H1 (cell line): ENCODE data around the gene PARM1. TPM values are rescaled to one million over a fixed set of nuclear protein-coding genes. Genes with fewer than 3 reads are reported as not detected.

Experiments used
- CTCF ChIA-PET: fragments of 300-600 bp; sonication (Branson Sonifier 250); formaldehyde crosslinking; loops from one replicate; lab custom pipeline; 2021; ENCODE audit not compliant: partially characterized antibody; lab: Charles Lee
- POLR2A ChIA-PET: fragments of 300-600 bp; sonication (Branson Sonifier 250); formaldehyde crosslinking; loops from one replicate; lab custom pipeline; 2021; ENCODE audit warnings: inconsistent platforms; ENCODE audit not compliant: partially characterized antibody; lab: Charles Lee
- DNase-seq, 2 experiments: peaks; one replicate each; pipeline versions ENCODE4 v3.0.0 to v3.0.0-alpha.2; 2010 to 2022; ENCODE audit warnings: low spot score in 2 of 2, low read depth in 1 of 2, mixed read lengths in 1 of 2
- FAIRE-seq: peaks from 2 replicates; lab custom pipeline; 2011; peaks lifted over from hg19 to GRCh38; lab: Jason Lieb, UNC
- H2AFZ ChIP-seq: 2 replicates; pipeline ENCODE4 v1.8.1; 2012; ENCODE audit warnings: low read length, inconsistent platforms
- H2AK5ac ChIP-seq: 2 replicates; pipeline ENCODE4 v1.6.1; 2013; ENCODE audit warnings: low read depth, low read length
- H2BK120ac ChIP-seq: replicated peaks from 2 replicates; pipeline ENCODE3; 2013; ENCODE audit warnings: low read depth, low read length, inconsistent platforms
- H2BK12ac ChIP-seq: 2 replicates; pipeline ENCODE4 v1.6.1; 2013; ENCODE audit warnings: low read depth, low read length
- H2BK15ac ChIP-seq: 2 replicates; pipeline ENCODE4 v1.6.1; 2013; ENCODE audit warnings: low read length
- H2BK20ac ChIP-seq: 2 replicates; pipeline ENCODE4 v1.6.1; 2013; ENCODE audit warnings: low read length
- H2BK5ac ChIP-seq: 2 replicates; pipeline ENCODE4 v1.6.1; 2013; ENCODE audit warnings: low read depth, low read length
- H3K14ac ChIP-seq: 2 replicates; pipeline ENCODE4 v1.6.1; 2013; ENCODE audit warnings: inconsistent platforms; ENCODE audit not compliant: insufficient read length
- H3K18ac ChIP-seq: 2 replicates; pipeline ENCODE4 v1.6.1; 2013; ENCODE audit warnings: low read length; ENCODE audit errors: extremely low read depth
- H3K23ac ChIP-seq: 2 replicates; pipeline ENCODE4 v1.6.1; 2013; ENCODE audit warnings: inconsistent platforms; ENCODE audit not compliant: insufficient read length
- H3K23me2 ChIP-seq: 2 replicates; pipeline ENCODE4 v1.6.1; 2013; ENCODE audit warnings: low read depth, low read length
- H3K27ac ChIP-seq: 2 replicates; pipeline ENCODE4 v1.6.1; 2011; ENCODE audit warnings: low read depth, low read length, inconsistent platforms
- H3K27me3 ChIP-seq, 4 experiments: replicated peaks in 1 of 4; 1 replicate in 1 of 4; 2 replicates in 3 of 4; pipeline versions ENCODE4 v1.6.1 to v1.8.1; 2011 to 2013; ENCODE audit warnings: low read length in 3 of 4, mild to moderate bottlenecking in 3 of 4, inconsistent platforms in 2 of 4, mixed read lengths in 2 of 4, moderate library complexity in 1 of 4; ENCODE audit not compliant: control insufficient read depth in 3 of 4, insufficient read depth in 3 of 4; ENCODE audit errors: extremely low read depth in 1 of 4
- H3K36me3 ChIP-seq, 4 experiments: 2 replicates each; pipeline versions ENCODE4 v1.6.1 to v1.8.1; 2011 to 2013; ENCODE audit warnings: mild to moderate bottlenecking in 4 of 4, low read length in 3 of 4, moderate library complexity in 2 of 4, control low read depth in 1 of 4, inconsistent platforms in 1 of 4; ENCODE audit not compliant: insufficient read depth in 4 of 4, control insufficient read depth in 2 of 4
- H3K4ac ChIP-seq: replicated peaks from 2 replicates; pipeline ENCODE3; 2013; ENCODE audit warnings: low read length, low read depth, mixed read lengths, inconsistent platforms; ENCODE audit not compliant: insufficient read length
- H3K4me1 ChIP-seq, 4 experiments: replicated peaks in 1 of 4; 1 replicate in 1 of 4; 2 replicates in 3 of 4; pipeline versions ENCODE4 v1.6.1 to v1.8.1; 2011 to 2013; ENCODE audit warnings: low read length in 3 of 4, inconsistent platforms in 2 of 4, mixed read lengths in 1 of 4; ENCODE audit not compliant: insufficient read depth in 4 of 4, control insufficient read depth in 3 of 4
- H3K4me2 ChIP-seq, 2 experiments: 2 replicates each; pipeline versions ENCODE4 v1.6.1 to v1.8.1; 2011 to 2013; ENCODE audit warnings: low read depth in 2 of 2, low read length in 2 of 2, control low read depth in 1 of 2, inconsistent platforms in 1 of 2, mild to moderate bottlenecking in 1 of 2; ENCODE audit not compliant: insufficient read depth in 1 of 2
- H3K4me3 ChIP-seq, 4 experiments: fragments of 200-600, 300-600 bp in 1 of 4; sonication (generic), shearing (Covaris generic), sonication (Bioruptor Twin) in 1 of 4; 2 replicates each; pipeline versions ENCODE4 v1.5.1 to v1.8.1; 2011 to 2016; ENCODE audit warnings: low read length in 4 of 4, low read depth in 3 of 4, control low read depth in 2 of 4, inconsistent platforms in 2 of 4, mild to moderate bottlenecking in 2 of 4, mixed read lengths in 1 of 4, moderate library complexity in 1 of 4; ENCODE audit not compliant: insufficient read depth in 2 of 4; ENCODE audit errors: extremely low read depth in 1 of 4
- H3K56ac ChIP-seq: replicated peaks from 2 replicates; pipeline ENCODE3; 2013; ENCODE audit warnings: low read depth, mild to moderate bottlenecking, mixed read lengths, low read length, inconsistent platforms; ENCODE audit not compliant: insufficient read length
- H3K79me1 ChIP-seq: 2 replicates; pipeline ENCODE4 v1.6.1; 2013; ENCODE audit warnings: low read depth, low read length, control low read depth
- H3K79me2 ChIP-seq, 2 experiments: 2 replicates each; pipeline versions ENCODE4 v1.6.1 to v1.8.1; 2012 to 2013; ENCODE audit warnings: low read length in 2 of 2, mild to moderate bottlenecking in 2 of 2, inconsistent platforms in 1 of 2; ENCODE audit not compliant: insufficient read depth in 2 of 2, control insufficient read depth in 1 of 2
- H3K9ac ChIP-seq, 4 experiments: replicated peaks in 1 of 4; 1 replicate in 1 of 4; 2 replicates in 3 of 4; pipeline versions ENCODE4 v1.6.1 to v1.8.1; 2011 to 2013; ENCODE audit warnings: low read depth in 3 of 4, low read length in 3 of 4, control low read depth in 2 of 4, mild to moderate bottlenecking in 2 of 4, moderate library complexity in 2 of 4, inconsistent platforms in 1 of 4; ENCODE audit errors: extremely low read depth in 1 of 4
- H3K9me3 ChIP-seq, 2 experiments: 2 replicates each; pipeline versions ENCODE4 v1.6.1 to v1.8.1; 2012 to 2013; ENCODE audit warnings: mild to moderate bottlenecking in 2 of 2, moderate library complexity in 2 of 2, control low read depth in 1 of 2, inconsistent platforms in 1 of 2, low read depth in 1 of 2, low read length in 1 of 2, mixed read lengths in 1 of 2; ENCODE audit not compliant: insufficient read depth in 2 of 2
- H4K20me1 ChIP-seq, 2 experiments: replicated peaks in 1 of 2; 2 replicates each; pipeline versions ENCODE3 to v1.8.1; 2011 to 2013; ENCODE audit warnings: inconsistent platforms in 2 of 2, low read length in 2 of 2, mild to moderate bottlenecking in 1 of 2; ENCODE audit not compliant: insufficient read depth in 2 of 2, control insufficient read depth in 1 of 2
- H4K5ac ChIP-seq: 2 replicates; pipeline ENCODE4 v1.6.1; 2013; ENCODE audit warnings: low read length, low read depth, mixed read lengths, inconsistent platforms; ENCODE audit not compliant: insufficient read length
- H4K8ac ChIP-seq: 2 replicates; pipeline ENCODE4 v1.8.0; 2013; ENCODE audit warnings: mild to moderate bottlenecking, moderate library complexity, low read length, inconsistent platforms; ENCODE audit not compliant: insufficient read depth; ENCODE audit errors: extremely low read depth
- H4K91ac ChIP-seq: replicated peaks from 2 replicates; pipeline ENCODE3; 2013; ENCODE audit warnings: low read length, mixed read lengths, inconsistent platforms; ENCODE audit not compliant: insufficient read length
- CBX5 ChIP-seq: fragments of 300-800, 300-1000 bp; sonication (generic); IDR thresholded peaks from 2 replicates; pipeline ENCODE4 v1.7.1; 2016; ENCODE audit warnings: antibody characterized with exemption, low read length, low read depth
- WGBS, 2 experiments: shearing (Covaris generic) in 1 of 2; methylation state at CpG; one replicate each; pipeline versions ENCODE4 v1.1.6 to v1.1.7; 2013 to 2015; ENCODE audit warnings: low lambda C conversion rate in 2 of 2, mixed read lengths in 2 of 2, inconsistent platforms in 1 of 2, low coverage in 1 of 2, missing lambda C conversion rate in 1 of 2; ENCODE audit not compliant: insufficient replicate concordance in 2 of 2, insufficient coverage in 1 of 2, insufficient read length in 1 of 2; ENCODE audit errors: extremely low coverage in 1 of 2, missing lambda C conversion rate in 1 of 2; 5-methylcytosine and 5-hydroxymethylcytosine counted together
- polyA plus RNA-seq, 7 experiments: library from polyadenylated mRNA; depleted of rRNA in 3 of 7; stranded (reverse) in 5 of 7; unstranded in 2 of 7; fragments of >200 nt in 5 of 7; fragments of 200-250 nt in 2 of 7; gene quantifications; 1 replicate in 5 of 7; 2 replicates in 1 of 7; 4 replicates in 1 of 7; pipeline versions ENCODE4 v1.2.1 to v1.2.3, GENCODE V29; 2011 to 2013; ENCODE audit warnings: missing spikeins in 2 of 7, mixed read lengths in 2 of 7
- total RNA-seq: library from RNA; stranded (reverse); fragmentation: NEBNext Ultra II Directional; extraction: Animal tissue kit (Norgen Biotek cat#: 25700); gene quantifications from 2 replicates; pipeline ENCODE4 v1.2.1, GENCODE V29; 2021

PARM1 gene
- total and polyA plus RNA-seq, 2 of the 8 experiments (the other 6 are each of a cell fraction or from before 2014, with no cell fraction given): 2.0 to 5.3 TPM

GRCh38 chr4:74926007-74926406, 6.9 kb upstream of the PARM1 start:
- H3K18ac ChIP-seq: no peak overlapping the region
- H2AFZ ChIP-seq: no peak overlapping the region
- H3K79me2 ChIP-seq: no peaks in the 10 kb centered on the region
- H3K9me3 ChIP-seq: no peaks in the 10 kb centered on the region
- H3K27me3 ChIP-seq: no peaks in the 10 kb centered on the region
- WGBS, 2 experiments: 88% methylated on average over 1 of the region's 1 CpG; no CpG with 5 or more reads in 1 of the 2 experiments
- H3K14ac ChIP-seq: no peak overlapping the region
- H3K23ac ChIP-seq: no peak overlapping the region
- H2BK12ac ChIP-seq: no peak overlapping the region
- no peak overlapping the region for H3K56ac ChIP-seq
- H3K9ac ChIP-seq: no peak overlapping the region
- H2BK5ac ChIP-seq: no peak overlapping the region
- no peak overlapping the region for H3K4me3 ChIP-seq
- ChIA-PET CTCF (no interaction called here), POLR2A (no interaction called here)
- no peak overlapping the region for H2BK15ac ChIP-seq
- H2AK5ac ChIP-seq: no peak overlapping the region
- no peak overlapping the region for H4K91ac ChIP-seq
- H3K23me2 ChIP-seq: no peaks in the 10 kb centered on the region
- no peaks in the 10 kb centered on the region for H3K36me3 ChIP-seq
- 0 out of 4 replicates have a peak overlapping the region, but pooled peaks of 1 of the 2 experiments have one; percentile 16 for H3K4me2 ChIP-seq
- H2BK20ac ChIP-seq: no peak overlapping the region
- DNase-seq: no peak
- no peak overlapping the region for H2BK120ac ChIP-seq
- H3K4ac ChIP-seq: no peak overlapping the region
- H4K20me1 ChIP-seq: no peaks in the 10 kb centered on the region
- no peak overlapping the region for H4K5ac ChIP-seq
- H3K79me1 ChIP-seq: no peaks in the 10 kb centered on the region
- FAIRE-seq: no peak
- H3K4me1 ChIP-seq: peaks cover 0 to 2% (median 0%) of the 10 kb centered on the region in 4 experiments; a peak in 1 of 7 replicates
- no peak overlapping the region for H3K27ac ChIP-seq
- no peak overlapping the region for H4K8ac ChIP-seq
- TF ChIP-seq CBX5: no peak
